ENCODE data around the gene GGA1.
"Not testable (repeated sequence)": the region's sequence is repeated elsewhere in the genome, so short reads cannot be mapped to it uniquely, and the experiment has no call there.

The GGA1 gene

GRCh38 chr22:37656583-37656982, 47.9 kb downstream of the GGA1 start:
- FAIRE-seq, result not testable (repeated sequence)

GRCh38 chr22:37657590-37658132, 49.0 kb downstream of the GGA1 start:
- FAIRE-seq, result no peak

DNA sequence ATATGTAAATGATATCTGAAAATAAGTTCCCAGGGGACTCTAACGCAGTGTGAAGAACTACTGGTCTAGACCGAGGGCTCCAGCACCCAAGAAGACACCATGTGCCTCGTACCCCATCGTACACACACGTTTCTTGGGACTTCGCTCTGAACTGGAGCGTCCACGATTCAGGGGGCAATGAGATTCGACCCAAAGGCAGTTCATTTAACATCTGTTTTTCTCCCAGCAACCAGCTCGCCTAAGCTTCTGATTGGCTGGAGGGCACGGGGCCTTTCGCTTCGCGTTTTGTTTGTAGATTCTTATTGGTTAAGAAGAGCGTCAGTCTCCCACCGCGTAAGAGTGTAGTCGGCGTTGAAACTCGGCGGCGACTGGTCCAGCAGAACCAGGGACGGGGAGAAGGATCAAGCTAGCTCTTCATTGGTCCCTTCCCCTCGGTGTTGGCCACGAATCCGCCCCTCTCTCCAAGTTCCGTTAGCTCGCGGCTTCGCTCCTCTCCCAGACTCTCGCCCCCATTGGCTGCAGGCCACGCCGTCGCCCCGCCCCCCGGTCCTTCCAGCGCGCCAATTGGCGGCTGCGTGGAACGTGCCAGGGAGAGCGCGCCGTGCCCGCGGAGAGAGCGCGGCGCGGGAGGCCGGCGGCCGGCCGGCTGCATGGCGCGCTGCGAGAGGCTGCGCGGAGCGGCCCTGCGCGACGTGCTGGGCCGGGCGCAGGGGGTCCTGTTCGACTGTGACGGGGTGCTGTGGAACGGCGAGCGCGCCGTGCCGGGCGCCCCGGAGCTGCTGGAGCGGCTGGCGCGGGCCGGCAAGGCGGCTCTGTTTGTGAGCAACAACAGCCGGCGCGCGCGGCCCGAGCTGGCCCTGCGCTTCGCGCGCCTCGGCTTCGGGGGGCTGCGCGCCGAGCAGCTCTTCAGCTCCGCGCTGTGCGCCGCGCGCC, 49.8 kb downstream of the GGA1 start, which contains the start of gene PDXP:
TSS of gene PDXP (plus strand) at position 591 of the 933 bp plus-strand sequence. CDS start at position 651, 60 bp downstream.
- FAIRE-seq, result peak; percentile 99

DNA sequence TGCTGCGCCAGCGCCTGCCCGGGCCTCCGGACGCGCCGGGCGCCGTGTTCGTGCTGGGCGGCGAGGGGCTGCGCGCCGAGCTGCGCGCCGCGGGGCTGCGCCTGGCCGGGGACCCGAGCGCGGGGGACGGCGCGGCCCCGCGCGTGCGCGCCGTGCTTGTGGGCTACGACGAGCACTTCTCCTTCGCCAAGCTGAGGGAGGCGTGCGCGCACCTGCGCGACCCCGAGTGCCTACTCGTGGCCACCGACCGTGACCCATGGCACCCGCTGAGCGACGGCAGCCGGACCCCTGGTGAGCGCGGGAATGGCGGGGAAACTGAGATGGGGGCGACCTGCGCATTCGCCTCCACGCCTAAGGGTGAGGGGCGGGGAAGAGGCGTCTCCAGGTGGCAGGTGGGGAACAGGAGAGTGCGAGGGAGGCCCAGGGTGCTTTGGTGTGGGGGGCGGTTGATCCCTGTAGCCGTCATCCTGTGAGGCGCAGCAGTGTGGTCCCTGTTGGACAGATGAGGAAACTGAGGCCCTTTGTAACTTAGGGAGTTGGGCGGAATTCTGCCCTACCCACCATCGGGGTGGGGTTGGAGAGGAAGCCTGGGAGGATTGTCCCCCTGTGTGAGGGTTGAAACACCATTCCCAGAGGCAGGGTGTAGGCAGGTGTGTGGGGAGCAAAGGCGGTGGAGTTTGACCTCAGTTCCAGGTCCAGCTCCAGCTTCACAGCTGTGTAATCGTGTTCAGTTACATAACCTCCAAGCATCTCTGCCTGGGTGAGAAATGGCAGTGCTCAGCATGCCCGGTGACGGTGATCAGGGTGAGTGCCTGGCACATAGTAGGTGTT, 50.6 kb downstream of the GGA1 start:
- FAIRE-seq, result no peak

DNA sequence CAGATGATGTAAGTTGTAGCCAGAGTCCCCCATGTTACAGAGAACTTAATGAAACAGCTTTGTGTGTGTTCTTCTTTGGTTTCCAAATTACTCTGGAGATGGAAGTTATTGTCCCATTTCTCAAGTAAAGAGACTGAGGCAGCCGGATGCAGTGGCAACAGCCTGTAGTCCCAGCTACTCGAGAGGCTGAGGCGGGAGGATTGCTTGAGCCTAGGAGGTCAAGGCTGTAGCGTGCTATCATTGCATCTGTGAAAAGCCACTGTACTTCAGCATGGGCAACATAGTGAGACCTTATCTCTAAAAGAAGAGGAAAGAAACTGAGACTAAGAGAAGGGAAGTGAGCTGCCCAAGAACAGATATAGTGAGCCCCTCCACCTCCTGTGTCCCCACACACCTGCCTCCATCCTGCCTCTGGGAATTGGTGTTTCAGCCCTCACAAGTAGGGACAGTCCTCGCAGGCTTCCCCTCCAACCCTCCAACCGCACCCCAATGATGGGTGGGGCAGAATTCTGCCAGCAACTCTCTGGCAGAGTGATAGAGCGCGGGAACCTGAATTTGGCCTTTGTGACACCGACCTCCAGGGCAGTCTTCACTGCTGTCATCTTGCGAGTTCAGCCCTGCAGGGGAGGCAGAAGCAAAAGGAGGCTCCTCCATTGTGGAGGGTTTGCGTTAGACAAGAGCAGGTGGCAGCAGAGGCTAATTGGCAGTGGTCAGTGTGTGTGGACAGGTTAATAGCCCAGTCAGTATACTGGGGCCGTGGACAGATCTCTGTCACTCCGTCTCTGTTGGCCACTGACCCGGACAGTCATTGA, 51.5 kb downstream of the GGA1 start:
- no peak for FAIRE-seq

GRCh38 chr22:37660709-37661045, 52.0 kb downstream of the GGA1 start:
- no peak for FAIRE-seq

- FAIRE-seq, result no peak
Measured at GRCh38 chr22:37661160-37661924, 52.7 kb downstream of the GGA1 start.

DNA sequence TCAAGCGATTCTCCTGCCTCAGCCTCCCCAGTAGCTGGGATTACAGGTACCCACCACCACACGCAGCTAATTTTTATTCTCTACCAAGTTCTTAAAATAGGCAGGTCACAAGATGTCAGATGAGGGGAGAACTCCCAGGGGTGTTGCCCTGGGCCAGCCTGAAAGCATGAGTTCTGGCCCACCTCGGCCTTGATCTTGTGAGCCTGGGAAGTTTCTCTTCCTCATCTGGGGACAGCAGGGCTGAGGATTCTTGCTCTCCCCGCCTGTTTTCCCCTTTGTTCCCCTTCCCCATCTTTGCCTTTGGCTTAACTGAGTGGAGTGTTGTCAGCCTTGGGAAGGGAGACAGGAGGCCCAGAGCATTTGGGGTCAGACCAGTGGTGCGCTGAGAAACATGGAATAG, 53.4 kb downstream of the GGA1 start:
- no peak for FAIRE-seq

DNA sequence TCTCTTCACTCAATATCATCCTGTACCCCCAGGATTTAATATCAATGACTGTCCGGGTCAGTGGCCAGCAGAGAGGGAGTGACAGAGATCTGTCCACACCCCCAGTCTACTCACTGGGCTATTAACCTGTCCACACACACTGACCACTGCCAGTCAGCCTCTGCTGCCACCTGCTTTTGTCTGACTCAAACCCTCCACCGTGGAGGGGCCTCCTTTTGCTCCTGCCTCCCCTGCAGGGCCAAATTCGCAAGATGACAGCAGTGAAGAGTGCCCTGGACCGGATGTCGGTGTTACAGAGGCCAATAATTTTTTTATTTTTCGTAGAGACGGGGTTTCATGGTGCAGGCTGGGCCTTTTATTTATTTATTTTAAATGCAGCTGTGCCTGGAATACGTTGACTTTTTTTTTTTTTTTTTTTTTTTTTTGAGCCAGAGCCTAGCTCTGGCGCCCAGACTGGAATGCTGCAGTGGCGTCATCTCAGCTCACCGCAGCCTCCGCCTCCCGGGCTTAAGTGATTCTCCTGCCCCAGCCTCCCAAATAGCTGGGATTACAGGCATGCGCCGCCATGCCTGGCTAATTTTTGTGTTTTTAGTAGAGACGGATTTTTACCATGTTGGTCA, 55.0 kb downstream of the GGA1 start:
- no peak for FAIRE-seq

- FAIRE-seq, result no peak
Measured at GRCh38 chr22:37664249-37665101, 55.8 kb downstream of the GGA1 start.

- no peak for FAIRE-seq
Measured at GRCh38 chr22:37665487-37665886, 56.9 kb downstream of the GGA1 start.

- no peak for FAIRE-seq
Measured at GRCh38 chr22:37669586-37669985, 61.0 kb downstream of the GGA1 start.

DNA sequence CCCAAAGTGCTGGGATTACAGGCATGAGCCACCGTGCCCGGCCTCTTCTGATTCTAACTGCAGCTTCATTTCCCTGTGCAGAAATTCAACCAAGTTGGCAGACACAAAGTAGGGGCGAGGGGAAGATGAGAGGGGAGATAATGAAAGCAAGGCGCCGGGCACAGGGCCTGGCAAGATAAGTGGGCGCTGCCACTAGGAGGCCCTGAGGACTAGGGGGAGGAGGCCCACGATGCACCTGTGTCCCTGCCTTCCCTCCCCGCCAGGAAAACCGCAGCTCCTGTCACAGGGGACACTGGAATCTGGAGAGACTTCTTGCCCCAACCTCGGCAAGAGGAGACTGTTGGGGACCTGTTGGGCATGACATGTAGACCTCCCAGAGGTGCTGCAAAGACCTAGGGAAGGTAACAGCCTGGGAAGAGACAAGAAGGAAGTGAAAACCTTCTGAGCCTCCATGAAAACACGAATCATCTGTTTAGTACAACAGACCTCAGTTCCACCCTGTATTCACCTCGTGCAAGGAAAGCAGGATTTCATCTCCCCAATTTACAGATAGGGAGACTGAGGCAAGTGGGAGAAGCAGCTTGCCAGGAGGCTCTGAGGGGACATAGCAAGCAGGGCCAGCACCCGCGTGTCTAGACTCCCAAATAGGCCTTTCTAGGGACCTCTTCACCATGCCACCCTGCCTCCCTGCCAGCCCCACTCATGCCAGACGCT, 63.7 kb downstream of the GGA1 start:
- FAIRE-seq, result no peak

- no peak for FAIRE-seq
Measured at GRCh38 chr22:37672920-37673455, 64.4 kb downstream of the GGA1 start.

DNA sequence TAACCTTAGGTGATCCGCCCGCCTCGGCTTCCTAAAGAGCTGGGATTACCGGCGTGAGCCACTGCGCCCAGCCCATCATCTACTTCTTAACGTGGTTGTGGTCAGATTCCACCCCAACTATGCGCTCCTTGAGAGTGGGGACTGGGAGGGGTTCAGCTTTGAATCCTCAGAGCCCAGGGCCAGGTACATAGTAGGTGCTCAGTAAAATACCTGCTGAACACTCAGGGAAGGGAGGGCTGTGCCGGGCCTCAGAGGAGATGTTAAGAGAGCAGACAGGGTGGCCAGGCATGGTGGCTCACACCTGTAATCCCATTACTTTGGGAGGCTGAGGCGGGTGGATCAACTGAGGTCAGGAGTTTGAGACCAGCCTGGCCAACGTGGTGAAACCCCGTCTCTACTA, 65.6 kb downstream of the GGA1 start:
- FAIRE-seq, result no peak

GRCh38 chr22:37674951-37675929, 66.6 kb downstream of the GGA1 start, which contains the start of gene LGALS1:
Gene LGALS1 (plus strand): TSS chr22:37675636. CDS start chr22:37675703, 67 bp downstream.
- peak; percentile 94 for FAIRE-seq

GRCh38 chr22:37675930-37676735, 67.5 kb downstream of the GGA1 start:
- FAIRE-seq, result no peak

Data from G401.6 (cell line).